ENCODE measurements around the gene AQP12A.

- TF ChIP-seq CTCF (IDR thresholded peaks at IDR 0.05) (no peak), REST (IDR thresholded peaks at IDR 0.05; ENCODE audit: insufficient read depth in 1 of 2, low read depth in 2 of 2, low read length in 1 of 2) (no peak), POLR2AphosphoS5 (IDR thresholded peaks at IDR 0.05; ENCODE audit: low read depth, low read length) (no peak), SIN3A (IDR thresholded peaks at IDR 0.05; ENCODE audit: borderline replicate concordance, insufficient read depth, low read depth, low read length) (no peak)
Measured at GRCh38 chr2:240688553-240688919, 3.1 kb upstream of the AQP12A start.
